NT2/D1 (cell line): ENCODE data around the gene VAV3.

ENCODE experiments used
- SUZ12 ChIP-seq: IDR thresholded peaks from 2 replicates; pipeline ENCODE4 v1.6.1; 2011; ENCODE audit not compliant: insufficient read length, insufficient read depth; ENCODE audit errors: extremely low read depth
- YY1 ChIP-seq: IDR thresholded peaks from 2 replicates; pipeline ENCODE4 v1.6.1; 2011; ENCODE audit not compliant: insufficient read length, insufficient read depth

DNA sequence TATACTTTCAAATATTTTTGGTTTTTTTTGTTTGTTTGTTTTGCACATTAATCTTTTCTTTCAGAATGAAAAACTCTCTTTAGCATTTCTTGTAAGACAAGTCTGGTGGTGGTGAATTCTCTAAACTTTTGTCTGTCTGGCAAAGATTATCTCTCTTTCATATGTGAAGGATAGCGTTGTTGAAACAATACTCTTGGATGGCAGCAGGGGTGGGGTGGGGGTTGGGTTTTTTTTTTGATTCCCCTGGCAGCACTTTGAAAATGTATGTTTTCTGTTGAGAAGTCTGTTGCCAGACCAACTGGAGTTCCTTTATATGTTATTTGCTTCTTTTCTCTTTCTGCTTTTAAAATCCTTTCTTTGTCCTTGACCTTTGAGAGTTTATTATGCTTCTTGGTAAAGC, 160.2 kb downstream of the VAV3 start:
- TF ChIP-seq SUZ12 (no peak), YY1 (no peak)
